Measurements from ENCODE around the gene IGFALS.

The IGFALS gene

DNA sequence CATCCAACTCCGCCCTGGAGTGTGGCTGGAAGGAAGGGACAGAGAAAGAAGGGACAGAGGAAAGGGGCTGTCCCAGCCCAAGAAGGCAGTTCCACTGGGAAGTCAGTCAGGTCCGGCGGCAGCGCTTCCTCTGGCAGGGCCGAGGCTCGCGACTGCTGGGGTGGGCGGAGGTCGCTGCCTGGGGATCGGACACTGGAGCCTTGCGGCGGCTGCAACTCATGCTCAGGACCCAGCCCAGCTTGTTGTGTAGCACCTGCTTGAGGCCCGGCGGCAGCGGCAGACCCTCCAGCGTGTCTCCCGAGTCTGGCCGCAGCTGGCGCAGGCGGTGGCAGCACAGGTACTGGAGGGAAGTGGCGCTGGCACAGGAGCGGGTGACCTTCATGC is 16.5 kb downstream of the IGFALS start:
- DNase-seq (ENCODE audit: low spot score) = no peak

DNA sequence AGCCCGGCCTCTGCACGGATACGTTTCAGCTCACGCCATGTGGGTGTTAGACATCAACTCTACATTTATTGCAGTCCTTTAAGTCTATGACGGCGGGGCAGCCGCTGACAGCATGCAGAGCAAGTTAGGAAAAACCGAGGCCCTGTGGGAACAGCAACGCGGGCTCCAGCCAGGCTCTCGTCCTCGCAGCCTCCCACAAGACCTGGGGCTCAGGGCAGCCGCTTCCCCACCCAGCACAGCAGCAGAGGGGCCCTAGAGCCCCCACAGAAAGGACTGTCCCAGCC is 16.9 kb downstream of the IGFALS start:
- no peak for DNase-seq (ENCODE audit: low spot score)

DNA sequence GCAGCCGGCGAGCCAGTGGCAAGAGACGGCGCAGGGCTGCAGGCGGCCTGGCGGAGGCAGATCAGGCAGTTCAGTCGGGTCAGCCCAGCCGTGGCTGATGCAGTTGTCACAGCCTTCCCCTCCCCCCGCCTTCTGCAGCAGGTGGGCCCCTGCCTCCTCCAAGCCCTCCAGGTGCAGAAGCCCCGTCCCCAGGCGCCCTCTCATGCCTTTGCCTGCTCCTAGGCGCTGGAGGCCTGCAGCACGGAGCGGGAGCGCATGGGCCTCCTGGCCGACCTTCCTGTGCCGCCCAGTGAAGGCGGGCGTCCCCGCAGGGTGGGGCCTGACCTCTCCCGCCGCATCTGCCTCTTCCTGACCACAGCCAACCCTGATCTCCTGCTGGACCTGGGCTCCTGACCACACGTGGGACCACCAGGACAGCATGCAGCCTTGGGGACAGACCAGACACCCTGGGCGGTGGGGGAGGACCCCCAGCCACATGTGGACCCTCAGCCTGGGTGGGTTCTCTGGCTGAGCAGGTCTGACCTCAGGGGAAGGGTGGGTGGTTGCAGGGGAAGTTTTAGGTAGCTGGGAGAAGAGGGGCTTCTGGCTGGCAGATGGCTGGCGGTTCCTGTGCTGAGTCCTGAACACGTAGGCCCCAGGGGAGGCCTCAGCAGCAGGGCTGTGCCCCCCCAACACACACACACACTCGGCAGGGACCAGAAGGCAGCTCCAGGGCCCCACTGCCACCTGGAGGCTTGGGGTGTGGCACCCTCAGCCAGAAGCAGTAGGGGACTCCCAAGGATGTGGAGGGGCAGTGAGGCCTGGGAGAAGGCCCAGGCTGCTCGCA is 17.4 kb downstream of the IGFALS start:
- no peak for DNase-seq (ENCODE audit: low spot score)

DNA sequence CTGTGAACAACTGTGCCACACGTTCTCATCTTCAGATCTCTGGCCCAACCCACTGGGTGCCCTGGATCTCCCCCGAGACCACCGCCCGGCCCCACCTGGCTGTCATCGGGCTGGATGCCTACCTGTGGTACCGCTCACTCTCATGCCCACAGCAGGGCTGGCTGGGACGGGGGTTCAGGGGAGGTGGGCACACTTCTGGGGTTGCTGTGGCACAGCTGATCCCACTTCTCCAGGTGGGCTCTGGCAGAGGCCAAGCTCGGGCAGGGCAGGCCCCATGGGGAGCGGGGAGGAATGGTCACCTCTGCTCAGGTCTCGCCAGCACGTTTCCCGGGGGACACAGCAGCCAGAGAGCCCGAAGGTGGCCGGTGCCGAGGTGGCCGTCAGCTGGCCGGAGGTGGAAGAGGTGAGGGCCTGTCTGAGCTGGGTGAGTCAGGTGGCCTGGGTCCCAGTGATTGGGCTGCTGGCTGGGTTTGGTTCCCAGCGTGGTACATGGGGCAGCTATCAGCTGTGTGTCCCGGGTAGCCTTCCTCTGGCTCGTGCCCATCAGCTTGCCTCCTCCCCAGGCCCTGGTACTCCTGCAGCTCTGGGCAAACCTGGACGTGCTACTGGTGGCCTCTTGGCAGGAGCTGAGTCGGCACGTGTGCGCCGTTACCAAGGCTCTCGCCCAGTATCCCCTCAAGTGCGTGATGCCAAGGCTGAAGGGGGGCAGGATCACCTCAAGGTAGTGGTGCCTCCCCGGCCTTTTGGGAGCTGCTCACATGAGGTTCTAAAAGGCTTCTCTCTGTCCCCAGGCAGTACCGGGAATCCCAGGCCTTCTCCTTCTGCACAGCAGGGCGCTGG is 18.3 kb downstream of the IGFALS start:
- no peak for DNase-seq (ENCODE audit: low spot score)

DNA sequence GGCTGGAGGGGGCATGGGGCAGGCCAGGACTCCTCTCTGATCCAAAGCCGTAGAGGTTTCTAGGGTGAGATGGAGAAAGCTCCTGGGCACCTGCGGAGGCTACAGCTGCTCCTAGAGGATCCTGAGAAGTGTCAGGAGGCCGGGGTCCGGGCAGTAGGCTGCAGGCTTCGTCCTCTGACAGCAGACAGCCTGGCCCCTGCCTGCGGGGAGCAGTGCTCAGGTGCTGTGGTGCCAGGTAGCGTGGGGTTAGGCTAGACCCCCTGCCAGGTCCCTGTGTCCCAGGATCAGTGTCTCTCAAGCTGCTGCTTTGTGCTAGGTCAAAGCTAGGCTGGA is 19.1 kb downstream of the IGFALS start:
- DNase-seq (ENCODE audit: low spot score) = no peak

DNA sequence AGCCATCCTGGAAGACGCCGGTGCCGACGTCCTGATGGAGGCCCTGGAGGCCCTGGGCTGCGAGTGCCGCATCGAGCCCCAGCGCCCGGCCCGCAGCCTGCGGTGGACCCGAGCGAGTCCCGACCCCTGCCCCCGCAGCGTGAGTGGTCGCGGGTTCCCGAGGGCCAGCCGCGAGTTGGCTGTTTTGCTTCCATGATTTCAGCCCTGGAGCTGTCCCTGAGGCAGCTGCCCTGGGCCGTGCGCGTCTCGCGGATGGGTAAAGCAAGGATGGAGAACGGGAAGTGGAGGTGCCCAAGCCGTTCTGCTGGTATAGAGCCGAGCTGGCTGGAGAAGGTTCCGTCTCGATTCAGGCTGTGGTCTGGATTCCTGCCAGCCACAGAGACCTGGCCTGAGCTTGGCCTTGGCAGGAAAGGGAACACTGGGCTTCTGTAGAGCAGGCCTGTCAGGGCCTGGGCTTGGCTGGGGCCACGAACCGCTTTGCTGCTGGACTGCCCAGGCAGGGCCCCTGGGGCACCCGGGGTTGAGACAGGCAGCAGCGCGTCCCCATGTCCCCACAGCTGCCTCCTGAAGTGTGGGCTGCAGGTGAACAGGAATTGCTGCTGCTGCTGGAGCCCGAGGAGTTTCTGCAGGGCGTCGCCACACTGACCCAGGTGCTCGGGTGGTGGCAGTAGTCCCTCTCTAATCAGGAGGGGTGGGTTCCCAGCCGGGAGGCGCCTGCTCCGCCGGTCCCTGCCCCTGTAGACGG is 19.6 kb downstream of the IGFALS start:
- DNase-seq (ENCODE audit: low spot score) = no peak

DNA sequence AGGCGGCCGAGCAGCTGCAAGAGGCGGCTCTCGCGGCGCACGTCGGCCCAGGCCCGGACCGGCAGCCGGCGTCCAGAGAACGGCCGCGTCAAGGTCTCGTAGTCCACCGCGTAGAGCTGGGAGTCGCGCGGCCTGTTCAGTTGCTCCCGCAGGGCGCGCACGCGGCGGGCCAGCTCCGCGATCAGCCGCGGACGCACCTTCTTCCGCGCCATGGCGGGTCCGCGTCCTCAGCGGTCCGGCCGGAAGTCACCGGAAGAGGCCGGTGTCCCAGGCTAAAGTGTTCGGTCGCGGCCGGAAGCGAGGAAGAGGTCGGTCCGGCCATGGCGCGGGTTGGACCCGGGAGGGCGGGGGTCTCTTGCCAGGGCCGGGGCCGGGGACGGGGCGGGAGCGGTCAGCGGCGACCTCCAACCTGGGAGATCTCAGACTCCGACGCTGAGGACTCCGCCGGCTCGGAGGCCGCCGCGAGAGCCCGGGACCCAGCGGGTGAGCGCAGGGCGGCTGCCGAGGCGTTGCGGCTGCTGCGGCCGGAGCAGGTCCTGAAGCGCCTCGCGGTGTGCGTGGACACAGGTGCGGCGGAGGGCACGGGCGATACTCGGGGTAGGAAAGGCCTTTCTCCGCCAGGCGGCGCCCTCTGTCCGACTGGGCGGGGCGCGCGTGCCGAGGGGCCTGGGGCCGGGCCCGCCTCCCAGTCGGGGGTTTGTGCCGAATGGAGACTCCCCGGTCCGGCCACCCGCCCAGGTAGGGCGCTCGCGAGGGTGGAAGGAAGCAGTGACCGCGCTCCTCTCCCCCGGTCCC is 20.4 kb downstream of the IGFALS start, which contains the start of gene MRPS34:
MRPS34 (minus strand) TSS at position 227 of the 795 bp plus-strand sequence; CDS start at position 212, 15 bp downstream.
- DNase-seq (ENCODE audit: low spot score) = peak; percentile 81

DNA sequence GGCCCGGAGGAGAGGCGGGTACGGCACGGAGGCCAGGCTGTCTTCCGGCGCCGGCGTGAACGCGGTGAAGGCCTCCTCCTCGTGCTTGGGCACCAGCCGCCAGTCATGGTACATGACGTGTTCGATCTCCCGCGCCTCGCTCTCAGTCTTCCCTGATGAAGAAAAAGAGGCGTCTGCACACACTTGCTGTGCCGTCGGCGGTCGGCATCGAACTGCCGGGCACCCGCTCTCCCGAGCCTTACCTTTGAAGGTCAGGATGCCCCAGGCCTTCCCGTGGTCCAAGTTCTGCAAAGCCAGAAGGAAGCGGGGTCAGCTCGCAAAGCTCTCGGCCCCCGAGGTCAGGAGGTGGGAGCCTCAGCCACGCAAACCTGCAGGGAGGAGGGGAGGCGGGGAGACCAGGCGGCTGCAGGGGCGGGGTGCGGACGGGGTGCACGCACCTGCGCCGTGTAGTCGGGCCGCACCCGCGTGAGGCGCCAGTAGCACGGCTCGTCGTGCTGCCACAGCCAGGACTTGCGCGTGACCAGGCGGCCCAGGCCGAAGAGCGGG is 21.1 kb downstream of the IGFALS start, which contains the start of gene EME2:
EME2 (plus strand) TSS at position 449 of the 546 bp plus-strand sequence. CDS start 418 bp downstream, outside the sequence.
- peak; percentile 28 for DNase-seq (ENCODE audit: low spot score)

DNA sequence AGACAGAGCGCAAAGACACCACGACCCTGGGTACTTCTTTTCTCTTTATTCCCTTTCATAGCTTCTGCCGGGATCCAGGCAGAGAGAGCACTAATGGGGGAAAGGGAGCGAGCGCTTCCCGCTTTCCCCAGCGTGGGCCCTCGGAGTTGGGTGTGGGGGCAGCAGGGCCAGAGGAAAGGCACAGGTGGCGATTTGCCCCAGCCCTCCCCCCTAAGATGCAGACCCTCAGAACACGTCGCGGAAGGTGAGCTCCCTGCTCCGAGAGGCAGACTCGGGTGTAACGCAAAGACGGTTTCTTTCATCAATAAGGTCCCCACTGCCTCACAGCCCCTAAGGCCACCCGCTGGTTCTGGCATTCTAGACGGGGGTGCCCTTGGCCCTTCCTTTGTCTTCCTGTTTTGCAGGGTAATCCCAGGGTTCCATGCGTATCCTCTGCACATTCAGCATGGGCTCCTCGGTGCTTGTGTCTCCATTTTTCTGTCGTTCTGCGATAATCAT is 21.6 kb downstream of the IGFALS start:
- no peak for DNase-seq (ENCODE audit: low spot score)

DNA sequence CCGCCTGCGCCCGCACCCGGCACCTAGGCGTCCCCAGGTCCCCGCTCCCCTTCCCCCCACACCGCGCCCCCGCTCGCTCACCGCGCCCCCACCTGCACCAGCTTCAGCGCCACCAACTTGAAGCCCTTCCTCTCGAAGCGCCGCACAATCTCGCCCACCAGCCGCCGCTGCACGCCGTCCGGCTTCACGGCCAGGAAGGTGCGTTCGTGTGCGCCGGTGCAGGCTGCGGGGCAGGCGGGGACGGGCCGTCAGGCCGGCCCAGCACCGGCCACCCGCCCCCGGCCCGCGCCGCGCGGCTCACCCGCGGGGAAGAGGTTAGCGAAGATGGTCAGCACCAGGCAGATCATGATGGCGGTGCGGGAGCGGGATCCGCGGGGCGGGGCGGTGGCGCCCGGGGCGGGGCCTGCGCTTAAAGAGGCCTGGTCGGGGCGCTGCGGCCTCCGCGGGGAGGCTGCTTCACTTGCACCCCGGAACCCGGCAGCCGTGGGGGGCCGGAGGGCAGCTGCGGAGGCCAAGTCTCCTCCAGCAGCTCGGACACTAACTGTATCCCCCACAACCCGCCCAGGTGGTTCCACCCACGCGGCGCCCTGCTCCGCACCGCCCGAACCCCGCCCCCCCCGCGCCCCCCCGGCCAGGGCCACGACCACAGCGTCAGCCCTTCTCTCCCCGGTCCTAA is 22.2 kb downstream of the IGFALS start, which contains the start of gene NME3:
NME3 (minus strand) TSS at position 356 of the 676 bp plus-strand sequence; CDS start at position 347, 9 bp downstream.
- DNase-seq (ENCODE audit: low spot score) = peak; percentile 74

DNA sequence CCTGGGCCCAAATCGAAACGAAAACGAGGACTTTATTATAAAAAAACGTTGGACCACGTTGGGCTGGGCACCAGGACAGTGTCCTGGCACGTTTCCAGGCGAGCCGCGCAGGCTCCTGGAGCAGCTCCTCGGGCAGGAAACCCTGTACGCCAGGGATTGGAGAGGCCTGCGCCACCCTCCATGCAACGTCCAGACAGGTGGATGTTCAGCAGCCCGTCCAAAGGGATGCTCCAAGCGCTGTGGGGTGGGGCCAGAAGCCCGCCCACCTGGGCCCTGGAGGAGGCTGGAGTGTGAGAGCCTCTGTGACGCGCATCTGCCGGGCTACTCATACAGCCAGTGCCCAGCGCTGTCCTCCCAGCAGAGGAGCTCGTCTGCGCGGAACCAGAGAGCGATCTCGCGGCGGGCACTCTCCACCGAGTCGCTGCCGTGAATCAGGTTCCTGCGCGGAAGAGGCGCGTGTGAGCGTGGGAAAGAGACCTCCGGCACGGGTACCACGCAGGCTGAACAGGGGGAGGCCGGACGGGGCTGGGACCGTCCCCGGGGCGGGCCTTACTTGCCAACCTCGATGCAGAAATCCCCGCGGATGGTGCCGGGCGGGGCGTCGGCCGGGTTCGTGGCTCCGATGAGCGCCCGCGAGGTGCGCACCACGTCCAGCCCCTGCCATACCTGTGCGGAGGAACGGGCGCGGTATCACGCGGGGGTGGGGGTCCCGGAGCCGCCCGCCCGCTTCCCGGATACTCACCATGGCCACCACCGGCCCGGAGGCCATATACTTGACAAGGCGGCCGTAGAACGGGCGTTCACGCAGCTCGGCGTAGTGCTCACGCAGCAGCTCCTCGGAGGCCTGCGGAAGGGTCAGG is 22.9 kb downstream of the IGFALS start:
- DNase-seq (ENCODE audit: low spot score) = peak; percentile 51

DNA sequence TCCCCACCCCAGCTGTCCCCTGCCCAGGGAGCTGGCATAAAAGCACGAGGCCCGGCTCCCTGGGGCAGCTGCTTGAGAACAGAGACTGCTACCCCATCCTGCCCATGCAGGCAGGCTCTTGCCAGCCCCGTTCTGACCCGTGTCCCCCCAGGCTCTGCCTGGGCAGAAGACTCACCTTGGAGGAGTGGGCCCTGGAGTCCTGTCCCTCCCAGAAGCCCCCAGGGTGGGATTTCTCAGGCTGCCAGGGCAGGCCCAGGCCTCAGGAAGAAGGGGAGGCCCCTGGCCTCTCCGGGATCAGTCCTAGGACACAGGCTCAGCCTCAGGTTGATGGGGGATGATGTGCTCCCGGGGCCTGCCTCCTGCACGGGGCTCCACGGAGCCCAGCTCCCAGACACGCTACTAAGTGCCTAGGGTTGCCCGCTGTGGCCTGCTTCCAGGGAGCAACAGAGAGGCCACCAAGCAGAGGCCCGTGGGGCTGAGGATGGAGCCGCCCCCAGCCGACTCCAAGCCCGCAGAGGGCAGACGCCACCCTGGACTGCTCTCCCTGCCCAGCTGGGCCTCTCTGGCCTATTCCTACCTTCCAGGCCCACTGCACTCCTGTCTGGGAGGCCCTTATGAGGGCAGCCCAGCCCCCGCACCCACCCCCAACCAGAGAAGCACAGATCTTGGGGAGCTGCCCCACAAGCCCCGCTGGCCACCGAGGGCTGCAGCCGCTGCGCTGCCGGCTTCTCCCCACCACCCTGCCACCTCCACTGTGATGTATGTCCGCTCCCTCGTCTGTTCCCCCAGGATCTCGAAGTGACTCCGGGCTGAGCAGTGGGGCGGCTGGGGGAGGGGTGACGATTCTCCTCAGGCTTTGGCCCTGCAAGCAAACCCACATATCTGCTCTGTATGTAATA is 23.9 kb downstream of the IGFALS start:
- no peak for DNase-seq (ENCODE audit: low spot score)

DNA sequence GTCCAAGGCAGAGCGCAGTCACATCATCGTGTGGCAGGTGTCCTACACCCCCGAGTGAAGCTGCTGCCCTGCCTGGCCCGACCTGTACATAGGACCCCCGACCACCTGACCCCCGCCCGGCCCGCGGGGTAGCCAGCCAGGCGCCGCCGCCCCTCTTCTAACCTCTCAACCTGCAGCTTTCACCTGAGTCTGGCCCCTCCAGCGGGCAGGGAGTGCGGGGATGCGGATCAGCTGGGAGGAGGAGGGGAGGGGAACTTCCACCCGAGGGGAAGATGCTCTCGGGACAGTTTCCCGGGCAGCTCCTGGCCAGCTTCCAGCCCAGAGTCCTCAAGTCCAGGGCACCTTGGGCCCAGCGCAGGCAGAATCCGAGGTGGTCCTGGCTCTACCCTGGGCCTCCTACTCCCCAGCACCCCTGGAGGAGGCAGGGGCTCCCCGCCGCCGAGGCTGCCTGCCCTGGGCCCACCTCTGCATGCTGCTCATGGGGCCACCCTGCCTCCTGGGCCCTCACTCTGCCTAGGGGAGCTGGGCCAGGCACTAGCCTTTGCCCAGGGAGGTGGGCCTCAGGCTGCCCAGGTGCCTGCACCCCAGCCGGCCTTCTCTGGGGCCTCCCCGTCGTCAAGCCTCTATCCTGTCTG is 24.6 kb downstream of the IGFALS start:
- no peak for DNase-seq (ENCODE audit: low spot score)

DNA sequence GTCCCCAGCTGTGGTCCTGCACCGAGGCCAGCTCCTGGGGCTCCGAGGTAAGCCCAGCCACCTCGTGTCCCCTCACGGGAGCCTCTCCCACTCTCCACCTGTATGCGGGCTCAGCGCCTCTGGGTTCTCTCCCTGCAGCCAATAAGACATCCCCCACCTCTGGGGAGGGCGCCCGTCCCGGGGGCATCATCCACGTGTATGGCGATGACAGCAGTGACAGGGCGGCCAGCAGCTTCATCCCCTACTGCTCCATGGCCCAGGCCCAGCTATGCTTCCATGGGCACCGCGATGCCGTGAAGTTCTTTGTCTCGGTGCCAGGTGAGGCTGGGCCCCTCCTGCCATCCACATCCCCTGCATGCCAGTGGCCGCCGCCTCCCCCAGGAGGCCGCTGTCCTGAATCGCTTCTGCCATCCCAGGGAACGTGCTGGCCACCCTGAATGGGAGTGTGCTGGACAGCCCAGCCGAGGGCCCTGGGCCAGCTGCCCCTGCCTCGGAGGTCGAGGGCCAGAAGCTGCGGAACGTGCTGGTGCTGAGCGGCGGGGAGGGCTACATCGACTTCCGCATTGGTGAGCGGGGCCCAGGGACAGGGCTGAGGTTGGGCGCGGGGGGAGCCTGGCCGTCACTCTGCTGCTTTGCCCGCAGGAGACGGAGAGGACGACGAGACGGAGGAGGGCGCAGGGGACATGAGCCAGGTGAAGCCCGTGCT is 25.3 kb downstream of the IGFALS start:
- no peak for DNase-seq (ENCODE audit: low spot score)

DNA sequence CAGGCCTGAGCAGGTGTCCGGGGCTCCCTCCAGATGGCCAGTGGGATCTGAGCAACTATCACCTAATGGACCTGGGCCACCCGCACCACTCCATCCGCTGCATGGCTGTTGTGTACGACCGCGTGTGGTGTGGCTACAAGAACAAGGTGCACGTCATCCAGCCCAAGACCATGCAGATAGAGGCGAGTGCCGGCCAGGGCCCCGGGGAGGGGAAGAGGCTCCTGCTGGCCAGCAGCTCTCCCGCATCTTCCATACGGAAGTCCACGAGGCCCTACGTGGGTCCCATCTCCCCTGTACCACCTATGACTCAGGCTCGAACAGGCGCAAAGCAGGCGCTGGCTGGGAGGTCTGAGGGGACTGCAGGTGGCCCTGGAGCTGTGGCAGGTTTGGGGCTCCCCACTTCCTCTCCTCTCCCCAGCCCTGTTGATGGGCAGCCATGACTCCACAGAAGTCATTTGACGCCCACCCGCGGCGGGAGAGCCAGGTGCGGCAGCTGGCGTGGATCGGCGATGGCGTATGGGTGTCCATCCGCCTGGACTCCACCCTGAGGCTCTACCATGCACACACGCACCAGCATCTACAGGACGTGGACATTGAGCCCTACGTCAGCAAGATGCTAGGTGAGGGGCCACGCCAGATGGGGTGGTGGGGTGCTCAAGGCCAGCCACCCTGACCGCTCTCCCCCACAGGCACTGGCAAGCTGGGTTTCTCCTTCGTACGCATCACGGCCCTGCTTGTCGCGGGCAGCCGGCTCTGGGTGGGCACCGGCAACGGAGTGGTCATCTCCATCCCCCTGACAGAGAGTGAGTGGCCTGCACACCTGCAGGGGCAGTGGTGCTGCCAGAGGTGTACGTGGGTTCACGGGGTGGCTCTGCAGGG is 26.1 kb downstream of the IGFALS start:
- no peak for DNase-seq (ENCODE audit: low spot score)

DNA sequence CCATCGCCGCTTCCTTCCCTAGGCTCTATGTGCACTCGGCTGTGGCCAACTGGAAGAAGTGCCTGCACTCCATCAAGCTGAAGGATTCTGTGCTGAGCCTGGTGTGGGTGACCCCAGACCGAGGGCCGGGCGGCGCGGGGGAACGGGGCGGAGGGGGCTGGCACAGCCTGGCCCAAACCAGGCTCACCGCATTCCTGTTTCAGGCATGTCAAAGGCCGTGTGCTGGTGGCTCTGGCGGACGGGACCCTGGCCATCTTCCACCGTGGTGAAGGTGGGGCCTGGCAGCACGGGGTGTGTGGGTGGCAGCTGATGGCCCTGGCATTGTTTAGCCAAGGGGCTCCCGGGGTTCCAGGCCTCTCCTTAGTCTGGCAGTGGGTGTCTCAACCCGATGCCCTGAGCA is 26.8 kb downstream of the IGFALS start:
- DNase-seq (ENCODE audit: low spot score) = no peak
